NCI-H226 (cell line): ENCODE measurements around the gene SMG7.
A peak's percentile ranks its signal among the peaks of the same experiment; 100 is the strongest.

Experiments used
- DNase-seq: peaks from one replicate; pipeline ENCODE4 v3.0.0-alpha.2; 2015

SMG7 gene

DNA sequence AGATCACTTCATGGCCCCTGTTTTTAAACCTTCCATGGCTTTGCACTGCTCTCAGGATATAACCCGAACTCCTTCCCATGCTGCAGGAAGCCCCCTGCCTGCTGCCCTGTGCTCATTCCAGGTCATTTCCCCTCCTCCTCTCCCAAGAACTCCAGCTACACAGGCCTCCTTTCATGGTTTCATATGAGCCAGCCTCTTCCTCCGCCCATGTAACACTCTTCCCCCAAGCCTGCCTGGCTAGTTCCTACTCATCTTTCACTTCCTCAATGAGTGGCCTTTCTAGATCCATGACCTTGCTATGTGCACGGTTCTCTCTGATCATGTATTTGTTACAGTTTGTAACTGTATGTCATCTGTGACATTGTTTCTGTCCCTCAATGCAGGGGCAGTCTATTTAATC lies 121.1 kb downstream of the SMG7 start:
- DNase-seq, result no peak

DNA sequence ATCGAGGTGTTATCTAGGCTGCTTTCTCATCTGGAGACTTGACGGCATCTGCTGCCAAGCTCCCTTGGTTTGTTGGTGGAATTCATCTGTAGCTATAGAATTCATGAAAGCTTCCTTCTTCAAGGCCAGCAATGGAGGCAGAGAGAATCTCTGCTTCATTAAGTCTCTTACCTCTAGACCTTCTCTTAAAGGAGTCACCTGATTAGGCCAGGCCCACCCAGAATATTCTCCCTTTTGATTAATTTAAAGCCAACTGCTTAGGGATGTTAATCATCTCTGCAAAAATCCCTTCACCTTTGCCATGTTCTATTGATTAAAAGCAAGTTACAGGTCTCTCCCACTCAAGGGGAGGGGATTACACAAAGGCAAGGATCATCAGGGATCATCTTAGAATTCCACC lies 123.2 kb downstream of the SMG7 start:
- DNase-seq, result no peak

GRCh38 chr1:183596500-183596899 lies 124.2 kb downstream of the SMG7 start:
- DNase-seq, result no peak

DNA sequence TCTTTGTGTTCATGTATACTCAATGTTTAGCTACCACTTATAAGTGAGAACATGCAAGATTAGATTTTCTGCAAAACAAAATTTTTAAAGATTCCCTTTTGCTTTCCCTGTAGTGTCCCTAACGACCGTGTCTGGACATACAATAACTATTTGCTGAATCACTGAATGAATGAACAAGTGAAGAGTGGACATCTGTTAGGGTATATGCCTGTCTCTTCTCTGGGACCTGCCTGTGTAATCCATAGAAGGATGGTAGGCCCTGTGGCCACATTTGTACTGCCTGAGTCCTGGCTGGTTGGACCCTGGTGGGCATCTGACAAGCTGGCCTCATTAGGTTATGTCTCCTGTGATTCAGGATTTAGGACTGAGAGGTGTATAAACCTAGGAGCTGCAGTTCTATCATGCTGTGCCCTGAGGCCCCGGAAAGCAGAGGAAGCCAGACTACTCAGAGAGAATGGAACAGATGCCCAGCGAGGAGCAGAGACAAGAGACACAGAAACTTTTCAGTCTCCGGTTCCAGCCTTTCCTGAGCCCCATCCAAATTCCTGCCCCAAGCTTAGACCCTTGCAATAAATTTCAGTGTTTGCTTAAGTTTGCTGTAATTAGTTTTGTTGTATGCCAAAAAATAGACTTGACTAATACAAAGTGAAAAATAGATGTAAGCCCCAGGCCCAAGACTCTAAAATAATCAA lies 125.5 kb downstream of the SMG7 start:
- DNase-seq, result no peak

DNA sequence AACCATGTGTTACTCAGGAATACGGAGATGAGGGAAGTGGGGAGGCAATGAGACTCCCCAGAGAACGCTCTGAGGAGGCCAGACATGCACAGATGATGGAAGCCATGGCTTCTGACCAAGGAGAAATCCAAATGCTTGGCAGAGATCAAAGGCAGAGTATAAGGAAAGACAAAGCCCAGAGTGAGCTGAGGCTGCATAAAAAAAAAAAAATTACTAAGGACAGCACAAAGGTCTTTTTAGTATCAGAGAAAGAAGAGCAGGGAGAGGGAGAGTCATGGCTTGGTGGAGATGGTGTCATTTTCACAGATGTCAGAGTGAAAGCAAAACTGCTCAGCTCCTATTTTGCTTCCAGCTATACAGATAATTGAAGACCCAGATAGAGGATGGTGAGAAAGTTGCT lies 126.1 kb downstream of the SMG7 start:
- DNase-seq, result no peak

DNA sequence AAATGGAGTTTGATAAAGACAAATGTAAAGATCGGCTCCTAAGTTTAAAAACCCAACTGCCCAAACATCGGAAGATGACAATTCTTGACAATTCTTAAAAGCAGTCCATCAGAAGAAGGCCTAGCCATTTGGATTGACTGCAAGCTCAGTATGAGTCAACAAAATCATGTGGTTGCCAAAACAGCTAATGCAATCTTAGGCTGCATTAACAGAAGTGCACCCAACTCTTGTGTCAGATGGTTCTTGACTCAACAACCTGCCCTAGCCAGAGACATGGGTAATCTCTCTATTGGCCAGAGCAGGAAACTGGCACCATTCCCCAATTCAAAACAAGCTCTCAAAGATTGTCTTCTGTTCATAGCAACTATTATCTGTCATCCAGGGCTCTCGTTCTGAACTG lies 127.8 kb downstream of the SMG7 start:
- DNase-seq, result peak; percentile 80

DNA sequence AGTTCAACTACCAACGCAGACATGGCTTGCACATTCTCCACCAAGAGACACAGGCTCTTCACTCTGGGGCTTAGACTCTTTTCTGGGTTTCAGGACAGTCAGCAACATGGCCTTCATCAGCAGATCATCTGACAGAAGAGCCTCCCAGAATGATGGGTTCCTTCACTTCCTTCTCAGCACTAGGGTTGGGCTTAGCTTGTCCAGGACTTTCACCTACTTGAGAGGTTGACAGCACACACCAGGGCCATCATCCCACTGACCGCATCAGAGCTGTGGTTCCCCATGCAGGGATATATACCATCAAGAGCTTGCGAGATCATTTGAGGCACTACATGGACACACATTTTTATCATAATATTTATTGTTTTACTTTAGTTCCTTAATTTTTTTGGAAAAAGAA lies 128.3 kb downstream of the SMG7 start:
- DNase-seq, result no peak

DNA sequence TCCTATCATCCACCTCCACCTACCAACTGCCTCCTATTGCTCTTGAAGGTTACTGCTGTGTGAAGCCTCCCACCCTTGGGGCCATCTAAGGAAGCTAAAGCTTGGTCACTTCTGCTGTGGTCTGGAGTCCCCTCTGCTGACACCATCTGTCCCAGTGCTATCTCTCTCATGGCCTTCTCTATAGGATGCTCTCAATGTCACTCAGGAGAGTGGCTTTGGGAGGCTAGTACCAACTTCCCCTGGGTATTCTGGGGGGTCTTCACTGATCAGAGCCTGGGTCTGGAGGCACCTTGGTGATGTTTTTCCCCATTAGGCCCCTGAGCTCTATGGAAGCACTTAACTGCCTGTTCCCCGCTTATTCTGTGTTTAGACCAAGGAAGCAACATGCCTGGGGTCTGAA lies 130.2 kb downstream of the SMG7 start:
- DNase-seq, result no peak
